ENCODE data around the gene HHIPL1.

HHIPL1 gene

DNA sequence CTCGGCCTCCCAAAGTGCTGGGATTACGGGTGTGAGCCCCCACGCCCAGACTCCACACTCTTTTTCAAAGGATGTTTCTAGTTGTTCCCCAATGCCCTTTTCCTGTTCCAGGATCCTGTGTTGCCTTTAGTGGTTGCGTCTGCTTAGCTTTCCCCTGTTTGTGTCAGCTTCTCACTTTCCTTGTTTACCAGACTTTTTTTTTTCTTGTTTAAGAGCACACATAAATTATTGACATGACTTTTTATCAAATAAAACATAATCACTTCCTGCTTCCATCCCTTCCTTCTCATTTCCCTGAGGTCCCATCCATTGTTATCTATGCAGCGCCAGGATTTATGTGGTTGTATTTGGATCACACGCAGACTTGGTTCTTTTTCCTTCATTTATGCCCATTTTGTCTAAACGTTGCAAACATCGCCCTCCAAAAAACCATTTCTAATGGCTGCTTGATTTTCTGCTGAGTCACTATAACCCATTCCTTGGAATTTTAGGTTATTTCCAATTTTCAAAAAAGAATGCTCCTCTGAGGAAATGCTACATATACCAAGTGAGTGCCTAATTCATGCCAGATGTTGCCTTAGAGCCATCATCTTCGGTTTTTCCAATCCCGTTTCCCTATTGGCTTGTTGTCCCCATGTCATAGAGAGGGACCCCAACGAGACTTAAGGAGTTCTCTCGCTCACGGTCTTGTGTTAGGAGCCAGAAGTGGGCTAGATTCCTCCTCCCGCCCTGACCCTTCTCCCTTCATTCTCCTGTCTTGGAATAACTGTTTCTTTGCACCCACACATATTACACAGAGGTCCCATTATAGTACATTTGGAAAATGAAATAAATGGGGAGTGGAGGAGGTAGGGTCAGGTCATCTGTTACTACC lies 25.7 kb downstream of the HHIPL1 start:
- TF ChIP-seq, protein P1, sequence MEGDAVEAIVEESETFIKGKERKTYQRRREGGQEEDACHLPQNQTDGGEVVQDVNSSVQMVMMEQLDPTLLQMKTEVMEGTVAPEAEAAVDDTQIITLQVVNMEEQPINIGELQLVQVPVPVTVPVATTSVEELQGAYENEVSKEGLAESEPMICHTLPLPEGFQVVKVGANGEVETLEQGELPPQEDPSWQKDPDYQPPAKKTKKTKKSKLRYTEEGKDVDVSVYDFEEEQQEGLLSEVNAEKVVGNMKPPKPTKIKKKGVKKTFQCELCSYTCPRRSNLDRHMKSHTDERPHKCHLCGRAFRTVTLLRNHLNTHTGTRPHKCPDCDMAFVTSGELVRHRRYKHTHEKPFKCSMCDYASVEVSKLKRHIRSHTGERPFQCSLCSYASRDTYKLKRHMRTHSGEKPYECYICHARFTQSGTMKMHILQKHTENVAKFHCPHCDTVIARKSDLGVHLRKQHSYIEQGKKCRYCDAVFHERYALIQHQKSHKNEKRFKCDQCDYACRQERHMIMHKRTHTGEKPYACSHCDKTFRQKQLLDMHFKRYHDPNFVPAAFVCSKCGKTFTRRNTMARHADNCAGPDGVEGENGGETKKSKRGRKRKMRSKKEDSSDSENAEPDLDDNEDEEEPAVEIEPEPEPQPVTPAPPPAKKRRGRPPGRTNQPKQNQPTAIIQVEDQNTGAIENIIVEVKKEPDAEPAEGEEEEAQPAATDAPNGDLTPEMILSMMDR (IDR thresholded peaks at IDR 0.05; ENCODE audit: low read depth, low read length, missing control alignments): no peak
- no peak overlapping the region for H3K4me3 ChIP-seq (ENCODE audit: low read depth, low read length)
- DNase-seq (ENCODE audit: low read depth): no peak
- in situ Hi-C loops (cut with HindIII; ENCODE audit: low sequenced_read_pairs): no loop called here

DNA sequence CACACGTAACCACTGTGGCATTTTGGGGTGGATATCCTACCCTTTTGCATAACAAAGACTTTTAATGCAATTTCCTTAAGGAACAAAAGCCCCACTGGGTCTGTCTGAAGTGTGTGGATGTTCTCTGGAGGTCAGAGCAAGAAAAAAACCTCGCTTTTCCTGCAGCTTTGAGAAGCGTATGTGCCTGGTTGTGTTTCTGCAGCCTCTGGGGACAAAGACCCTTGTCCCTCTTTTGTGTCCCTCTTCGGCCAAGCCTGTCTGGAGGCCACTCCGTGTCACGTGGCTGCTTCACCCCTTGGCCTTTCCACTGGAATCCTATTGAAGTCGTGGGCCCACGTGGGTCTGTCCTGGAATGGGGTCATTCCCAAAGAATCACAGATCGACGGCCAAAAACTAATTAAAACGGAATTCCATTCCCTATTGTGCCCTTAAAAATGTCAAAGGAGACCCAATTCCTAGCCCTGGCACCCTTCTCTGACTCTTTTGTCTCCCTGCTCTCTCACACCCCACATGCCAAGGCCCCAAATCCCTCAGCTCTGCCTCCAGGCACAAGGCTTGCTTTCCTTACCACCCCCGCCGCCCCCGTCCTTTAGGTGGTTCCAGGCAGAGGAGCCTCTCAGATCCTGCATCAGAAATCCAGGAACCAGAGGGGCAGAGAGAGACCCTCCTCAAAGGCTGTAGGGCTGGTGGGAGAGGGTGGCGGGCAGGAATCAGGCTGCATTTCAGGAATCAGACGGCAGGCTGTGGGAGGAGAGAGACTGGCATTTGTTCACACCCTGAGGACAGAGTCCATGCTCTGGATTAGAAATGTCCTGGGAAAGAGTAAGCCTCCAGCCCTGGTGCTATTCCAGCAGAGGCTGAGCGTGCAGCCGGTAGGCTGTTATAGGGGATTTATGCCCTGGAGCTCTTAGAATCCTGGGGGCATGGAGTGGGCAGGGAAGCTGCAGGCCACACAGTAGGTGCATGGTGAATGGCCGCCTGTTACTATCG lies 26.6 kb downstream of the HHIPL1 start:
- H3K4me3 ChIP-seq (ENCODE audit: low read depth, low read length): no peak overlapping the region
- no peak for DNase-seq (ENCODE audit: low read depth)
- TF ChIP-seq, protein P1 (IDR thresholded peaks at IDR 0.05; ENCODE audit: low read depth, low read length, missing control alignments): no peak
- in situ Hi-C loops (cut with HindIII; ENCODE audit: low sequenced_read_pairs): no loop called here

DNA sequence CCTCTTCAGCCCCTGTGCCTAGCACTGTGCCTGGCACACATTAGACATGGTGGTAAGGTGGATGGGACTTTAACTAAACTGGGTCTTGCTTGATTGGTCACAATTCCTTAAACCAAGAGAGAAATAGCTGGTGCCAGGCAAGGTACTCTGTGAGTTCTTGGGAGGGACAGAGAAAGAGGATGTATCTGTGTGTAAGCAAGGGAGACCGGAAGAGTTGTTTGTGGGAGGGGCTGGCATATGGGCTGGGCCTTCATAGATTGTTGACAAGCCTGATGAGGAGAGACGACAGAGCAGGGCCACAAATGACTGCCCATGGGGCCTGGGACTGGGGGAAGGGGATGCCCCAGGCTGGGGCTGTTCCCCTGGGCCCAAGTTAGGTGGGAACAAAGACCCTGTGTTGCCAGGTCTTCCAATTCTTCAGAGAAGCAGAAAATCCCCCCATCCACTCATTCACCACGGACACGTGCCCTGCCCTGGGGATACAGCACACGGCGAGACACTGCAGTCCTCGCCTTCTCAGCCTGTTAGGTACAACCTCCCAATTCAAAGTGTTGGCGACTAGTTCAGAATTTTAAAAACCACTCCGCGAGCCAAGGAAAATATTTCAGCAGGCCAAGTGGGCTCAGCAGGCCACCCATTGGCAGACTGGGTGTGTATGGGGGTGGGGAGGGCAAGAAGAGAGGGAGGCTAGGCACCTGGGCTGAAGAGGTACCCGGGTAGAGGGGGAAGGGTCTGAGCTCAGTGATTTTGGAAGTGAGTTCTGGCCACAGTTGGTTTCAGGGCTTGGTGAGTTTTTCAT lies 27.8 kb downstream of the HHIPL1 start:
- no peak for DNase-seq (ENCODE audit: low read depth)
- in situ Hi-C loops (cut with HindIII; ENCODE audit: low sequenced_read_pairs): no loop called here
- H3K4me3 ChIP-seq (ENCODE audit: low read depth, low read length): no peak overlapping the region
- TF ChIP-seq, protein P1 (IDR thresholded peaks at IDR 0.05; ENCODE audit: low read depth, low read length, missing control alignments): no peak

DNA sequence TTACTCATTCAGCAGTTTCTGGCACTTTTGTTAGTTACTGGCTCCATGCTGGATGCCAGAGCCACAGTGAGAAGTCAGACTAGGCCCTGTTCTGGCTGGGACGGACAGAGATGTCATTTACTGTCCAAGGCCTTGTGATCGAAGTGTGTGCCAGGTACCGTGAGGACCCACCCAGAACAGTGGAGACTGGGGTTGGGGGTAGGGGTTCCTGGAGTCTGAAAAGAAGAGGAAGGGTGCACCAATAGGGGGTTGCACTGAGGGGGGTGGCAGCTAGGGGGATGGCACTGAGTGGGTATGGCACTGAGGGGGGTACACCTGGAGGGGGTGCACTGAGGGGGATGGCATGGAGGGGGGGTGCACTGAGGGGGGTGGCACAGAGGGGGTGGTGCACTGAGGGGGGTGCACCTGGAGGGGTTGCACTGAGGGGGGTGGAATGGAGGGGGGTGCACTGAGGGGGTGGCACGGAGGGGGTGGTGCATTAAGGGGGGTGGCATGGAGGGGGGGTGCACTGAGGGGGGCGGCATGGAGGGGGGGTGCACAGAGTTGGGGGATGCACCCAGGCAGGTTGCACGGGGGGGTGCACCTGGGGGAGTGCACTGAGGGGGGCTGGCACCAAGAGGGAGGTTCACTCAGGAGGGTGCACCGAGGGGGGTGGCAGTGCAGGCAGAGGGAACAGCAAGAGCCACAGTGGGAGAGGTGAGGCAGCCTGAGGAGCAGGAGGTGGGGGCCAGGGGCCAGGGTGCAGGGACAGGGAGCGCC lies 28.6 kb downstream of the HHIPL1 start:
- in situ Hi-C loops (cut with HindIII; ENCODE audit: low sequenced_read_pairs): no loop called here
- DNase-seq (ENCODE audit: low read depth): no peak
- no peak overlapping the region for H3K4me3 ChIP-seq (ENCODE audit: low read depth, low read length)
- TF ChIP-seq, protein P1 (IDR thresholded peaks at IDR 0.05; ENCODE audit: low read depth, low read length, missing control alignments): no peak

DNA sequence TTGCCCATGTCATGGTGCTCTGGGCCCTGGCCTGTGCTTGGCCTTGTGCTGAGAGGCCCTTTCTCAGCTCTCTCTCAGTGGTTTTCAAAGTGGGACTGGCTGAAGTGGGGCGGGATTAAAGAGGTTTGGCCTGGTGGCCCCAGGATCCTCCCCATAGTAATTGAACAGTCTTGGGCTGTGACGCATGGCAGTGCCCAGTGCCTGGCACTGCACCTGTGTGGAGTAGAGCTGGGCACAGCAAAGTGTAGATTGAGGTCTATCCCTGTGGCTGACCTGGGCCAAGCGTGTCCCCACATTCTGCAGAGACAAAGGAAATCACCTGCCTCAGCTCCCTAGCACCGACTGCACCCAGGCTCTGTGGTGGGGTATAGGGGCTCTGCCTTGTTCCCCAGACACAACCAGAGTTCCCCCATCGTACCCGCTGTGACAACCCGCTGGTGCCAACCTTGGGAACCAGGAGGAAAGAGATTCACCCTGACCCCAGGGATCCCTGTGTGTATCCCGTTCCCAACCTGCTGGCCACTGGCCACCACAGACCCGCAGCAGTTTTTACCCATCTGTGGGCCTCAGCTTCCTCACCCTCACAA lies 29.2 kb downstream of the HHIPL1 start:
- in situ Hi-C loops (cut with HindIII; ENCODE audit: low sequenced_read_pairs): no loop called here
- H3K4me3 ChIP-seq (ENCODE audit: low read depth, low read length): no peak overlapping the region
- no peak for DNase-seq (ENCODE audit: low read depth)
- TF ChIP-seq, protein P1 (IDR thresholded peaks at IDR 0.05; ENCODE audit: low read depth, low read length, missing control alignments): no peak
